Measurements from ENCODE around the gene ZGPAT. TPM values are rescaled to one million over a fixed set of nuclear protein-coding genes. Genes with fewer than 3 reads are reported as not detected.
"Not testable (repeated sequence)": the region's sequence is repeated elsewhere in the genome, so short reads cannot be mapped to it uniquely, and the experiment has no call there.

ZGPAT gene
- total RNA-seq, 2 donors from 2014 or later = 27.2 to 41.4 TPM

DNA sequence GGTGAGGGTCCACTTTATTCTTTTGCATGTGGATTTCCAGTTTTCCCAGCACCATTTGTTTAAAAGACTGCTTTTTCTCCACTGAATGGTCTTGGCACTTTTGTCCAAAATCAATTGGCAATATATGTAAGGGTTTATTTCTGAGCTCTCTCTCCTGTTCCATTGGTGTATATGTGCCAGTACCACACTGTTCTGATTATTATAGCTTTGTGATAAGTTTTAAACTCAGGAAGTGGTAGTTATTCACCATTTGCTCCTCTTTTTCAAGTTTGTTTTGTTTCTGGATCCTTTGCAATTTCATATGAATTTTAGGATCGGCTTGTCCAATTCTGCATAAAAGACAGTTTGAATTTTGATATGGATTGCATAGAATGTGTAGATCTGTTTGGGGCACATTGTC, 4.4 kb downstream of the ZGPAT start:
- Histone ChIP-seq H3K4me3 (no peak overlapping the region), H3K9me3 (no peaks in the 10 kb centered on the region), H3K4me1 (peaks cover 10% of the 10 kb centered on the region), H3K9ac (ENCODE audit: low read depth in 2 of 2, low read length in 2 of 2) (no peak overlapping the region), H3K27ac (no peak overlapping the region), H3K36me3 (no peaks in the 10 kb centered on the region), H3K27me3 (no peaks in the 10 kb centered on the region)
- intact Hi-C loops (cut with DNase I) = no loop called here
- DNase-seq = no peak
- no peak for TF ChIP-seq CTCF (IDR thresholded peaks at IDR 0.05)

- Histone ChIP-seq H3K4me3 (no peak overlapping the region), H3K4me1 (no peaks in the 10 kb centered on the region), H3K27me3 (no peaks in the 10 kb centered on the region), H3K27ac (no peak overlapping the region), H3K36me3 (no peaks in the 10 kb centered on the region), H3K9ac (ENCODE audit: low read depth in 2 of 2, low read length in 2 of 2) (no peak overlapping the region), H3K9me3 (no peaks in the 10 kb centered on the region)
- intact Hi-C loops (cut with DNase I) = no loop called here
- TF ChIP-seq CTCF (IDR thresholded peaks at IDR 0.05) = no peak
- DNase-seq = no peak
Observed at GRCh38 chr20:63714858-63715257, 7.0 kb downstream of the ZGPAT start.

- H3K27ac ChIP-seq = no peak overlapping the region
- intact Hi-C loops (cut with DNase I) = no loop called here
- H3K9ac ChIP-seq (ENCODE audit: low read depth in 2 of 2, low read length in 2 of 2) = no peak overlapping the region
- DNase-seq = no peak
- H3K27me3 ChIP-seq = no peaks in the 10 kb centered on the region
- H3K4me3 ChIP-seq = no peak overlapping the region
- TF ChIP-seq CTCF (IDR thresholded peaks at IDR 0.05) = no peak
- H3K9me3 ChIP-seq = no peaks in the 10 kb centered on the region
- H3K36me3 ChIP-seq = no peaks in the 10 kb centered on the region
- H3K4me1 ChIP-seq = no peaks in the 10 kb centered on the region
Observed at GRCh38 chr20:63718996-63719395, 11.2 kb downstream of the ZGPAT start.

- not testable (repeated sequence) for H3K36me3 ChIP-seq, H3K27me3 ChIP-seq
Observed at GRCh38 chr20:63722967-63723622, 15.3 kb downstream of the ZGPAT start.

GRCh38 chr20:63730189-63730733, 22.4 kb downstream of the ZGPAT start:
- H3K4me1 ChIP-seq; DNase-seq; H3K9me3 ChIP-seq; H3K4me3 ChIP-seq; H3K9ac ChIP-seq (ENCODE audit: low read depth in 2 of 2, low read length in 2 of 2); H3K36me3 ChIP-seq; H3K27me3 ChIP-seq; intact Hi-C loops (cut with DNase I); H3K27ac ChIP-seq: not testable (repeated sequence)

More at GRCh38 chr20:63722967-63723622, 15.3 kb downstream of the ZGPAT start:
- H3K27ac ChIP-seq; H3K4me1 ChIP-seq; H3K9me3 ChIP-seq; DNase-seq; H3K4me3 ChIP-seq; H3K9ac ChIP-seq (ENCODE audit: low read depth in 2 of 2, low read length in 2 of 2); intact Hi-C loops (cut with DNase I): not testable (repeated sequence)

GRCh38 chr20:63731410-63731809, 23.6 kb downstream of the ZGPAT start:
- intact Hi-C loops (cut with DNase I) = no loop called here
- no peak for DNase-seq
- no peaks in the 10 kb centered on the region for H3K27me3 ChIP-seq
- no peaks in the 10 kb centered on the region for H3K9me3 ChIP-seq
- peaks cover 7% of the 10 kb centered on the region for H3K36me3 ChIP-seq
- H3K27ac ChIP-seq = no peak overlapping the region
- no peak overlapping the region for H3K4me3 ChIP-seq
- H3K4me1 ChIP-seq = no peaks in the 10 kb centered on the region
- no peak for TF ChIP-seq CTCF (IDR thresholded peaks at IDR 0.05)
- no peak overlapping the region for H3K9ac ChIP-seq (ENCODE audit: low read depth in 2 of 2, low read length in 2 of 2)
